GM12874 (cell line): ENCODE data around the gene CDK5RAP2.

Experiments used
- TF ChIP-seq, protein P1 (sequence below): IDR thresholded peaks from 2 replicates; pipeline ENCODE4 v1.5.1; 2011; ENCODE audit warnings: low read depth, mild to moderate bottlenecking, control low read depth, low read length, moderate library complexity; ENCODE audit not compliant: insufficient read depth

Gene CDK5RAP2

DNA sequence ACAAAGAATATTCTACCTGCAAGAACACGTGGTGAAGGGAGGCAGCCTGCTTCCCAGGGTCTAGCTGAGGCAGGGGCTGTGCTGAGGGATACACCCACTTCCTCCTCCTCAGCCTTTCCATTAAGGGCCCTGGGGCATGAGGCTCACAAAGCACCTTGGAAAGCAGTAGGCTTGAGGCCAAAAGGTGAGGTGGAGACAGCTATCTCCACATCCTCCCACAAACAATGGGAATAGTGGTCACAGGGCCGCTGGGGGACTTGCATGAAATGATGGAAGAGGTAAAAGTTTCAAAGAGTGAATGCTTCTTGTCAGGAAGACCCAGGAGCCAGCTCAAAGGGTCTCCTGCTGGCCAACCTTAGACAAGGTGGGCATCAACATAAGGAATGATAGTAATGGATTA is 207.9 kb downstream of the CDK5RAP2 start:
- TF ChIP-seq, protein P1, sequence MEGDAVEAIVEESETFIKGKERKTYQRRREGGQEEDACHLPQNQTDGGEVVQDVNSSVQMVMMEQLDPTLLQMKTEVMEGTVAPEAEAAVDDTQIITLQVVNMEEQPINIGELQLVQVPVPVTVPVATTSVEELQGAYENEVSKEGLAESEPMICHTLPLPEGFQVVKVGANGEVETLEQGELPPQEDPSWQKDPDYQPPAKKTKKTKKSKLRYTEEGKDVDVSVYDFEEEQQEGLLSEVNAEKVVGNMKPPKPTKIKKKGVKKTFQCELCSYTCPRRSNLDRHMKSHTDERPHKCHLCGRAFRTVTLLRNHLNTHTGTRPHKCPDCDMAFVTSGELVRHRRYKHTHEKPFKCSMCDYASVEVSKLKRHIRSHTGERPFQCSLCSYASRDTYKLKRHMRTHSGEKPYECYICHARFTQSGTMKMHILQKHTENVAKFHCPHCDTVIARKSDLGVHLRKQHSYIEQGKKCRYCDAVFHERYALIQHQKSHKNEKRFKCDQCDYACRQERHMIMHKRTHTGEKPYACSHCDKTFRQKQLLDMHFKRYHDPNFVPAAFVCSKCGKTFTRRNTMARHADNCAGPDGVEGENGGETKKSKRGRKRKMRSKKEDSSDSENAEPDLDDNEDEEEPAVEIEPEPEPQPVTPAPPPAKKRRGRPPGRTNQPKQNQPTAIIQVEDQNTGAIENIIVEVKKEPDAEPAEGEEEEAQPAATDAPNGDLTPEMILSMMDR = no peak

GRCh38 chr9:120369608-120370220 is 210.3 kb downstream of the CDK5RAP2 start:
- TF ChIP-seq, protein P1 = no peak

DNA sequence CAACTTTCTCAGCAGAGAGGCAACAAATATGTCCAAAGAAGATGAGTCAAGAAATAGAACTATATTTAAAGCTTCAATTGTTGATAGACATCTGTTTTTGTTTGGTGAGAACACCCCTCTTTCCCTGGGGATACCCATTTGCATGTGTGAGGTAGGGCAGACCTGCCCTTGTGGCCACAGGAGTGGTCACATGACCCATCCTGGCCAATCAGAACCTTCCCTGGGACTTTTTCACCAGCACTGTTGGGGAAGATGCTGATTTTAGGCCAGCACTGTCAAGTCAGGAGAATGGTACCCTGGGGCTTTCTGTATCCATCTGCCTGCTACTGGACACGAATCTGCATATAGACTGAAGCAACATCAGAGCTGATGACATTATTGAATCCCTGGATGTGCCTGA is 211.2 kb downstream of the CDK5RAP2 start:
- TF ChIP-seq, protein P1 = no peak

DNA sequence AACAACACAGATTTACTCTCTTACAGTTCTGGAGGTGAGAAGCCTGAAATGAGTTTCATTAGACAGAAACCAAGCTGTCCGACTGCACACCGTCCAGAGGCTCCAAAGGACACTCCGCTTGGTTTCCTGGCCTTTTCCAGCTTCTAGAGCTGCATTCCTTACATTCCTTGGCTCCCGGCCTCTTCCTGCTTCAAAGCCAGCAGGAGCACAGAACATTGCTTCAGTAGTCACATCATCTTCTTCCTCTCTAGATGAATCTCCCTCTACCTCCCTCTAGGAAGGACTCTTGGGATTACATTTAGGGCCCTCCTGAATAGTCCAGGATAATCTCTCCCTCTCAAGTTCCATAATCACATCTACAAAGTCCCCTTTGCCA is 213.3 kb downstream of the CDK5RAP2 start:
- TF ChIP-seq, protein P1 = no peak

DNA sequence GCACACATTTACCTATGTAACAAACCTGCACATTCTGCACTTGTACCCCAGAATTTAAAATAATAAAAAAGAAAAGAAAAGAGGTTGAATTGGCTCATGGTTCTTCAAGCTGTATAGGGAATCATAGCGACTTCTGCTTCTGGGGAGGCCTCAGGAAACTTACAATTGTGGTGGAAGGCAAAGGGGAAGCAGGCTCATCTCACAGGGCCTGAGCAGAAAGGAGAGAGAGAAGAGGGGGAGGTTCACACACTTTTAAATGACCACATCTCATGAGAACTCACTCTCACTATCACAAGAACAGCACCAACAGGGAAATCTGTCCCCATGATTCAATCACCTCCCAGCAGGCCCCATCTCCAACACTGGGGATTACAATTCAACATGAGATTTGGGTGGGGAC is 214.6 kb downstream of the CDK5RAP2 start:
- TF ChIP-seq, protein P1 = no peak

DNA sequence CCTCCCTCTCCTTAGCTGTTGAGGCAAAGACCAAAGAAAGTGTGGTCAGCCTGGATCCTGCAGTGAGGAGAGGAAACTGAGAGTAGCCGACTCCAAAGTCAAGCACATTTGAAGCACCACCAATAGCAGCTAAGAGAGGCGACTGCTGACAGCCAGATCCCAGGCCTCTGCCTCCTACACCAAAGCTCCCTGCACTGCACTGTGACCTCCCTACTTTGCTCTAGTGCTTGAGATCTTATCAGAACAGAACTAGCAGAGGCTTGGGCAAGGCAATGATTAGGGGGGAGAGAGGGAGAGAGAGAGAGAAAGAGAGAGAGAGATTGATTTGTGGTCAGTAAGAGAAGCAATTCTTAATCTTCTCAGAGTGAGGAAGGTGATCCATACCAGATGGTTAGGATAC is 216.3 kb downstream of the CDK5RAP2 start:
- TF ChIP-seq, protein P1 = no peak

GRCh38 chr9:120362446-120362845 is 217.5 kb downstream of the CDK5RAP2 start:
- TF ChIP-seq, protein P1 = no peak
